GM18502 (cell line): ENCODE data around the gene HDAC5.
"Not testable (repeated sequence)": the region's sequence is repeated elsewhere in the genome, so short reads cannot be mapped to it uniquely, and the experiment has no call there.

Experiments used
- ATAC-seq: cut with Tn5 transposase; IDR thresholded peaks from one replicate; pipeline ENCODE4 v1.9.1; 2021; ENCODE audit warnings: mild to moderate bottlenecking; ENCODE audit not compliant: unreplicated experiment, poor library complexity

Gene HDAC5

GRCh38 chr17:44112284-44113280, 10.9 kb downstream of the HDAC5 start:
- no peak for ATAC-seq

- no peak for ATAC-seq
These were observed 11.7 kb downstream of the HDAC5 start for GRCh38 chr17:44111777-44112176.

- ATAC-seq = peak; percentile 55
These were observed 12.4 kb downstream of the HDAC5 start for GRCh38 chr17:44110823-44111633.

GRCh38 chr17:44110011-44110686, 13.3 kb downstream of the HDAC5 start:
- no peak for ATAC-seq

- no peak for ATAC-seq
These were observed 14.2 kb downstream of the HDAC5 start for GRCh38 chr17:44109312-44109630.

GRCh38 chr17:44108440-44109311, 14.8 kb downstream of the HDAC5 start:
- ATAC-seq = no peak

- ATAC-seq = no peak
These were observed 16.6 kb downstream of the HDAC5 start for GRCh38 chr17:44106801-44107200.

GRCh38 chr17:44105941-44106340, 17.5 kb downstream of the HDAC5 start:
- ATAC-seq = no peak

GRCh38 chr17:44105483-44105882, 18.0 kb downstream of the HDAC5 start:
- ATAC-seq = no peak

GRCh38 chr17:44102849-44103622, 20.4 kb downstream of the HDAC5 start:
- ATAC-seq = no peak

GRCh38 chr17:44101858-44102257, 21.6 kb downstream of the HDAC5 start:
- not testable (repeated sequence) for ATAC-seq

GRCh38 chr17:44097110-44097958, 26.1 kb downstream of the HDAC5 start:
- no peak for ATAC-seq

- ATAC-seq = peak; percentile 52
These were observed 27.6 kb downstream of the HDAC5 start for GRCh38 chr17:44095647-44096496.

GRCh38 chr17:44095388-44095646, 28.1 kb downstream of the HDAC5 start:
- no peak for ATAC-seq

GRCh38 chr17:44094701-44095387, 28.6 kb downstream of the HDAC5 start:
- no peak for ATAC-seq

- no peak for ATAC-seq
These were observed 30.1 kb downstream of the HDAC5 start for GRCh38 chr17:44093231-44093900.
